WTC11 (cell line): ENCODE data around the gene TMEM130. TPM values are rescaled to one million over a fixed set of nuclear protein-coding genes. Genes with fewer than 3 reads are reported as not detected.

ENCODE experiments used
- ATAC-seq: fragments of 200-7000 bp; cut with Tn5 transposase; 2 replicates; pipeline ENCODE4 v1.10.0; 2021; ENCODE audit warnings: mild to moderate bottlenecking, moderate library complexity
- CTCF ChIA-PET: fragments of 300-600 bp; sonication (Branson Sonifier 250); formaldehyde crosslinking; loops from one replicate; lab custom pipeline; 2021; ENCODE audit warnings: antibody characterized with exemption; lab: Charles Lee
- POLR2A ChIA-PET: fragments of 350-600 bp; sonication (Branson Sonifier 250); formaldehyde crosslinking; loops from one replicate; lab custom pipeline; 2021; ENCODE audit warnings: antibody characterized with exemption; lab: Charles Lee
- DNase-seq: peaks from one replicate; pipeline ENCODE4 v3.0.0; 2021; ENCODE audit warnings: low spot score
- H3K27ac Mint-ChIP-seq: 2 replicates; pipeline ENCODE4 v1.8.0; 2021; ENCODE audit warnings: mixed read lengths
- H3K27me3 Mint-ChIP-seq: 2 replicates; pipeline ENCODE4 v1.8.0; 2021; ENCODE audit warnings: low read depth, mild to moderate bottlenecking, moderate library complexity, mixed read lengths
- H3K36me3 Mint-ChIP-seq: 2 replicates; pipeline ENCODE4 v1.8.0; 2021; ENCODE audit warnings: mixed read lengths
- H3K4me1 Mint-ChIP-seq: 2 replicates; pipeline ENCODE4 v1.8.0; 2022; ENCODE audit warnings: mixed read lengths
- H3K4me3 Mint-ChIP-seq: 2 replicates; pipeline ENCODE4 v1.8.0; 2021; ENCODE audit warnings: mild to moderate bottlenecking, moderate library complexity, mixed read lengths
- H3K9me3 Mint-ChIP-seq: 2 replicates; pipeline ENCODE4 v1.8.0; 2021; ENCODE audit warnings: mixed read lengths
- FOXK1 ChIP-seq: sonication (generic); formaldehyde crosslinking; IDR thresholded peaks from 2 replicates; pipeline ENCODE4 v1.8.0; 2022; ENCODE audit warnings: mild to moderate bottlenecking, moderate library complexity, missing genetic modification reagents
- FOXP1 ChIP-seq: sonication (generic); formaldehyde crosslinking; IDR thresholded peaks from 2 replicates; pipeline ENCODE4 v1.8.0; 2022; ENCODE audit warnings: missing genetic modification reagents, mild to moderate bottlenecking, moderate library complexity, borderline replicate concordance
- GABPB1 ChIP-seq: sonication (generic); formaldehyde crosslinking; IDR thresholded peaks from 2 replicates; pipeline ENCODE4 v1.8.1; 2023; ENCODE audit warnings: mild to moderate bottlenecking, missing genetic modification reagents
- GRHL2 ChIP-seq: fragments of 250-450 bp; sonication (Bioruptor Pico); IDR thresholded peaks from 2 replicates; pipeline ENCODE4 v1.8.0; 2022; ENCODE audit warnings: mild to moderate bottlenecking, moderate library complexity; ENCODE audit not compliant: insufficient replicate concordance, severe bottlenecking
- JAZF1 ChIP-seq: fragments of 250-450 bp; sonication (Bioruptor Pico); IDR thresholded peaks from 2 replicates; pipeline ENCODE4 v1.9.0; 2021; ENCODE audit warnings: moderate library complexity, mild to moderate bottlenecking, inconsistent platforms
- JUN ChIP-seq: sonication (generic); formaldehyde crosslinking; IDR thresholded peaks from 2 replicates; pipeline ENCODE4 v1.8.0; 2023; ENCODE audit warnings: mild to moderate bottlenecking, missing genetic modification reagents
- KAT7 ChIP-seq: sonication (generic); formaldehyde crosslinking; IDR thresholded peaks from 2 replicates; pipeline ENCODE4 v1.8.1; 2023; ENCODE audit warnings: missing genetic modification reagents, mild to moderate bottlenecking, borderline replicate concordance
- NR1H2 ChIP-seq: sonication (generic); formaldehyde crosslinking; IDR thresholded peaks from 2 replicates; pipeline ENCODE4 v1.9.0; 2021; ENCODE audit warnings: mild to moderate bottlenecking, moderate library complexity, missing genetic modification reagents
- OVOL2 ChIP-seq: fragments of 250-450 bp; sonication (Bioruptor Pico); IDR thresholded peaks from 2 replicates; pipeline ENCODE4 v1.9.0; 2021; ENCODE audit warnings: mild to moderate bottlenecking, borderline replicate concordance
- SOX15 ChIP-seq: fragments of 250-450 bp; sonication (Bioruptor Pico); IDR thresholded peaks from 2 replicates; pipeline ENCODE4 v1.9.0; 2021; ENCODE audit warnings: mild to moderate bottlenecking
- ZNF232 ChIP-seq: sonication (generic); formaldehyde crosslinking; IDR thresholded peaks from 2 replicates; pipeline ENCODE4 v1.8.0; 2022; ENCODE audit warnings: mild to moderate bottlenecking, missing genetic modification reagents
- ZNF263 ChIP-seq: sonication (generic); formaldehyde crosslinking; IDR thresholded peaks from 2 replicates; pipeline ENCODE4 v1.8.1; 2022; ENCODE audit warnings: low read depth, mild to moderate bottlenecking, moderate library complexity, missing genetic modification reagents
- total RNA-seq: library from RNA; stranded (reverse); gene quantifications from 3 replicates; pipeline ENCODE4 v1.2.3, GENCODE V29; 2021
- TF ChIP-seq, protein P1 (sequence below): sonication (generic); formaldehyde crosslinking; IDR thresholded peaks from 2 replicates; pipeline ENCODE4 v1.8.1; 2022; ENCODE audit warnings: missing genetic modification reagents, borderline replicate concordance
- TF ChIP-seq, protein P2 (sequence below): fragments of 250-450 bp; sonication (Bioruptor Pico); IDR thresholded peaks from 2 replicates; pipeline ENCODE4 v1.9.0; 2021; ENCODE audit warnings: mild to moderate bottlenecking, borderline replicate concordance
- TF ChIP-seq, protein P3 (sequence below): sonication (generic); formaldehyde crosslinking; IDR thresholded peaks from 2 replicates; pipeline ENCODE4 v1.8.0; 2022; ENCODE audit warnings: mild to moderate bottlenecking, missing genetic modification reagents
- TF ChIP-seq, protein P4 (sequence below): sonication (generic); formaldehyde crosslinking; IDR thresholded peaks from 2 replicates; pipeline ENCODE4 v1.8.1; 2023; ENCODE audit warnings: mild to moderate bottlenecking, missing genetic modification reagents, borderline replicate concordance

The TMEM130 gene
- total RNA-seq, 1 experiment from 2014 or later: 3.2 TPM

DNA sequence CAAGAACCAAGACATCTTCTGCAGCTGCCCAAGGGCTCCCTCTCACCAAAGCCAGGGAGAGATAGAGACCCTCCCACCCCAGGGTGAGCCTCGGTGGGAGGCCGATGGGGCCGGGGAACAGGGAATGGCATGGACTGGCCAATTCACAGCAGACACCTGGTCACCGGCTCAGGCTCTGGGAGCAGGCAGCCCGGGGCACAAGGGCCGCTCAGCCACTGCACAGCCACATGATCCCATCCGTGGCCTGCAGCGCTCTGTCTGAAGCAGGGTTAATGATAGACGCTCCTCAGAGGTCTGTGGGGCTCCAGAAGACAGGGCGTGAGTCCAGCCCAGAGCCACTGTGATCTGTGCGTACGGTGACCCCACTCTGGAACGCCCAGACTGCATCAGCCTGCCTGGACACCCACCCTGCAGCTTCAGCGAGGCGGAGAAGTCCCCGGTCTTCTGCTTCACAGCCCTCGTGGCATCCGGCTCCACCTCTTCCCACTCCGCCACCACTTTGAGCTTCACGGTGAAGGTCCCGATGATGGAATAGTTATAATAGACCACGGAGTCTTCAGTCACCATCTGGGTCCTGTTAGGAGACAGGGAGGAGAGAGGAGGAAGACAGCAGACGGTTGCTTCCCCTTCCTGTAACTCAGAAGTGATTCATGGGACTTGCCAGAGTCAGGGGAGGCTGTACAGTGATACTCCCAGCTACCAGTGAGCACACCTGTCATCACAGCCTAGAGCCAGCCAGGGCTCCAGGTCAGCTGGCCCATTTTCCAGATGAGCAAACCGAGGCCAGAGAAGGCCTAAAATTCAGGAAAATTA, 14.0 kb downstream of the TMEM130 start:
- no peak for DNase-seq
- peaks cover 4% of the 10 kb centered on the region; the same call in 1 of the 2 replicates for H3K9me3 Mint-ChIP-seq
- POLR2A ChIA-PET: no interaction called here

More for the DNA sequence above, 14.0 kb downstream of the TMEM130 start:
- H3K27me3 Mint-ChIP-seq: no peaks in the 10 kb centered on the region; the same call in 1 of the 2 replicates
- H3K4me3 Mint-ChIP-seq: no peak overlapping the region
- H3K36me3 Mint-ChIP-seq: peaks cover 3% of the 10 kb centered on the region
- peaks cover 11% of the 10 kb centered on the region for H3K4me1 Mint-ChIP-seq
- CTCF ChIA-PET: interaction anchor here (2.5 kb wide), 1 partner anchor 24 kb away, joined by 6 read pairs; no protein-coding TSS in a partner anchor
- no peak for ATAC-seq
- TF ChIP-seq GRHL2 (CRISPR knock-in tag) (no peak), FOXP1 (CRISPR knock-in tag) (no peak), JUN (CRISPR knock-in tag) (no peak), FOXK1 (CRISPR knock-in tag) (no peak), OVOL2 (CRISPR knock-in tag) (no peak), ZNF232 (CRISPR knock-in tag) (no peak), ZNF263 (CRISPR knock-in tag) (no peak), JAZF1 (CRISPR knock-in tag) (no peak), NR1H2 (CRISPR knock-in tag) (no peak), GABPB1 (no peak), KAT7 (CRISPR knock-in tag) (no peak), SOX15 (CRISPR knock-in tag) (no peak)
- TF ChIP-seq, protein P1, sequence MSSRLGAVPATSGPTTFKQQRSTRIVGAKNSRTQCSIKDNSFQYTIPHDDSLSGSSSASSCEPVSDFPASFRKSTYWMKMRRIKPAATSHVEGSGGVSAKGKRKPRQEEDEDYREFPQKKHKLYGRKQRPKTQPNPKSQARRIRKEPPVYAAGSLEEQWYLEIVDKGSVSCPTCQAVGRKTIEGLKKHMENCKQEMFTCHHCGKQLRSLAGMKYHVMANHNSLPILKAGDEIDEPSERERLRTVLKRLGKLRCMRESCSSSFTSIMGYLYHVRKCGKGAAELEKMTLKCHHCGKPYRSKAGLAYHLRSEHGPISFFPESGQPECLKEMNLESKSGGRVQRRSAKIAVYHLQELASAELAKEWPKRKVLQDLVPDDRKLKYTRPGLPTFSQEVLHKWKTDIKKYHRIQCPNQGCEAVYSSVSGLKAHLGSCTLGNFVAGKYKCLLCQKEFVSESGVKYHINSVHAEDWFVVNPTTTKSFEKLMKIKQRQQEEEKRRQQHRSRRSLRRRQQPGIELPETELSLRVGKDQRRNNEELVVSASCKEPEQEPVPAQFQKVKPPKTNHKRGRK (CRISPR knock-in tag): no peak
- TF ChIP-seq, protein P2, sequence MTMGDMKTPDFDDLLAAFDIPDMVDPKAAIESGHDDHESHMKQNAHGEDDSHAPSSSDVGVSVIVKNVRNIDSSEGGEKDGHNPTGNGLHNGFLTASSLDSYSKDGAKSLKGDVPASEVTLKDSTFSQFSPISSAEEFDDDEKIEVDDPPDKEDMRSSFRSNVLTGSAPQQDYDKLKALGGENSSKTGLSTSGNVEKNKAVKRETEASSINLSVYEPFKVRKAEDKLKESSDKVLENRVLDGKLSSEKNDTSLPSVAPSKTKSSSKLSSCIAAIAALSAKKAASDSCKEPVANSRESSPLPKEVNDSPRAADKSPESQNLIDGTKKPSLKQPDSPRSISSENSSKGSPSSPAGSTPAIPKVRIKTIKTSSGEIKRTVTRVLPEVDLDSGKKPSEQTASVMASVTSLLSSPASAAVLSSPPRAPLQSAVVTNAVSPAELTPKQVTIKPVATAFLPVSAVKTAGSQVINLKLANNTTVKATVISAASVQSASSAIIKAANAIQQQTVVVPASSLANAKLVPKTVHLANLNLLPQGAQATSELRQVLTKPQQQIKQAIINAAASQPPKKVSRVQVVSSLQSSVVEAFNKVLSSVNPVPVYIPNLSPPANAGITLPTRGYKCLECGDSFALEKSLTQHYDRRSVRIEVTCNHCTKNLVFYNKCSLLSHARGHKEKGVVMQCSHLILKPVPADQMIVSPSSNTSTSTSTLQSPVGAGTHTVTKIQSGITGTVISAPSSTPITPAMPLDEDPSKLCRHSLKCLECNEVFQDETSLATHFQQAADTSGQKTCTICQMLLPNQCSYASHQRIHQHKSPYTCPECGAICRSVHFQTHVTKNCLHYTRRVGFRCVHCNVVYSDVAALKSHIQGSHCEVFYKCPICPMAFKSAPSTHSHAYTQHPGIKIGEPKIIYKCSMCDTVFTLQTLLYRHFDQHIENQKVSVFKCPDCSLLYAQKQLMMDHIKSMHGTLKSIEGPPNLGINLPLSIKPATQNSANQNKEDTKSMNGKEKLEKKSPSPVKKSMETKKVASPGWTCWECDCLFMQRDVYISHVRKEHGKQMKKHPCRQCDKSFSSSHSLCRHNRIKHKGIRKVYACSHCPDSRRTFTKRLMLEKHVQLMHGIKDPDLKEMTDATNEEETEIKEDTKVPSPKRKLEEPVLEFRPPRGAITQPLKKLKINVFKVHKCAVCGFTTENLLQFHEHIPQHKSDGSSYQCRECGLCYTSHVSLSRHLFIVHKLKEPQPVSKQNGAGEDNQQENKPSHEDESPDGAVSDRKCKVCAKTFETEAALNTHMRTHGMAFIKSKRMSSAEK: no peak
- TF ChIP-seq, protein P3, sequence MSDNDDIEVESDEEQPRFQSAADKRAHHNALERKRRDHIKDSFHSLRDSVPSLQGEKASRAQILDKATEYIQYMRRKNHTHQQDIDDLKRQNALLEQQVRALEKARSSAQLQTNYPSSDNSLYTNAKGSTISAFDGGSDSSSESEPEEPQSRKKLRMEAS: no peak
- TF ChIP-seq, protein P4, sequence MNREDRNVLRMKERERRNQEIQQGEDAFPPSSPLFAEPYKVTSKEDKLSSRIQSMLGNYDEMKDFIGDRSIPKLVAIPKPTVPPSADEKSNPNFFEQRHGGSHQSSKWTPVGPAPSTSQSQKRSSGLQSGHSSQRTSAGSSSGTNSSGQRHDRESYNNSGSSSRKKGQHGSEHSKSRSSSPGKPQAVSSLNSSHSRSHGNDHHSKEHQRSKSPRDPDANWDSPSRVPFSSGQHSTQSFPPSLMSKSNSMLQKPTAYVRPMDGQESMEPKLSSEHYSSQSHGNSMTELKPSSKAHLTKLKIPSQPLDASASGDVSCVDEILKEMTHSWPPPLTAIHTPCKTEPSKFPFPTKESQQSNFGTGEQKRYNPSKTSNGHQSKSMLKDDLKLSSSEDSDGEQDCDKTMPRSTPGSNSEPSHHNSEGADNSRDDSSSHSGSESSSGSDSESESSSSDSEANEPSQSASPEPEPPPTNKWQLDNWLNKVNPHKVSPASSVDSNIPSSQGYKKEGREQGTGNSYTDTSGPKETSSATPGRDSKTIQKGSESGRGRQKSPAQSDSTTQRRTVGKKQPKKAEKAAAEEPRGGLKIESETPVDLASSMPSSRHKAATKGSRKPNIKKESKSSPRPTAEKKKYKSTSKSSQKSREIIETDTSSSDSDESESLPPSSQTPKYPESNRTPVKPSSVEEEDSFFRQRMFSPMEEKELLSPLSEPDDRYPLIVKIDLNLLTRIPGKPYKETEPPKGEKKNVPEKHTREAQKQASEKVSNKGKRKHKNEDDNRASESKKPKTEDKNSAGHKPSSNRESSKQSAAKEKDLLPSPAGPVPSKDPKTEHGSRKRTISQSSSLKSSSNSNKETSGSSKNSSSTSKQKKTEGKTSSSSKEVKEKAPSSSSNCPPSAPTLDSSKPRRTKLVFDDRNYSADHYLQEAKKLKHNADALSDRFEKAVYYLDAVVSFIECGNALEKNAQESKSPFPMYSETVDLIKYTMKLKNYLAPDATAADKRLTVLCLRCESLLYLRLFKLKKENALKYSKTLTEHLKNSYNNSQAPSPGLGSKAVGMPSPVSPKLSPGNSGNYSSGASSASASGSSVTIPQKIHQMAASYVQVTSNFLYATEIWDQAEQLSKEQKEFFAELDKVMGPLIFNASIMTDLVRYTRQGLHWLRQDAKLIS: no peak
- no peak overlapping the region for H3K27ac Mint-ChIP-seq
